ENCODE data around the gene TNFSF8.

DNA sequence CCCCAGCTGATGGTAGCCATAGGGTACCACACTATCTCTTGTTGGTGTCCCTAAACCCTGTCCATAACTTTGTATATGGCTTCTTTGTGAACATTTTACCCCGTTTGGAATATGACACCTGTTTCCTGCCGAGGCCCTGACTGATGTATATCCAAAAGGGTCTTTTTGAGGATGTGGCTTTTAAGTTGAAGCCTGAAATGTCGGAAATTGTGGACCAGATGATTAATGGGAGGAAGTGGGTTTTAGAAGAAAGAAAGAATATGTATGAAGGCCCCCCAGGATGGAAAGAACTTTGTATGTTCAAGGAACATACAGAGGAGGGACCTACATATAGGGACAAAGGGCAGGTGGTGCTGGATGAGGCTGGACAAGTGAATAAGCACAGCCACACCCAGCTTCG lies 16.7 kb upstream of the TNFSF8 start:
- TF ChIP-seq, protein P1, sequence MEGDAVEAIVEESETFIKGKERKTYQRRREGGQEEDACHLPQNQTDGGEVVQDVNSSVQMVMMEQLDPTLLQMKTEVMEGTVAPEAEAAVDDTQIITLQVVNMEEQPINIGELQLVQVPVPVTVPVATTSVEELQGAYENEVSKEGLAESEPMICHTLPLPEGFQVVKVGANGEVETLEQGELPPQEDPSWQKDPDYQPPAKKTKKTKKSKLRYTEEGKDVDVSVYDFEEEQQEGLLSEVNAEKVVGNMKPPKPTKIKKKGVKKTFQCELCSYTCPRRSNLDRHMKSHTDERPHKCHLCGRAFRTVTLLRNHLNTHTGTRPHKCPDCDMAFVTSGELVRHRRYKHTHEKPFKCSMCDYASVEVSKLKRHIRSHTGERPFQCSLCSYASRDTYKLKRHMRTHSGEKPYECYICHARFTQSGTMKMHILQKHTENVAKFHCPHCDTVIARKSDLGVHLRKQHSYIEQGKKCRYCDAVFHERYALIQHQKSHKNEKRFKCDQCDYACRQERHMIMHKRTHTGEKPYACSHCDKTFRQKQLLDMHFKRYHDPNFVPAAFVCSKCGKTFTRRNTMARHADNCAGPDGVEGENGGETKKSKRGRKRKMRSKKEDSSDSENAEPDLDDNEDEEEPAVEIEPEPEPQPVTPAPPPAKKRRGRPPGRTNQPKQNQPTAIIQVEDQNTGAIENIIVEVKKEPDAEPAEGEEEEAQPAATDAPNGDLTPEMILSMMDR (conservative IDR thresholded peaks at IDR 0.05; ENCODE audit: low read length) = no peak
- no peak for TF ChIP-seq EZH2phosphoT487 (IDR thresholded peaks at IDR 0.05; ENCODE audit: borderline replicate concordance, low read depth, low read length)
